ENCODE results near the gene SERPINA12. TPM values are rescaled to one million over a fixed set of nuclear protein-coding genes. Genes with fewer than 3 reads are reported as not detected.
A peak's percentile ranks its signal among the peaks of the same experiment; 100 is the strongest.
"Not testable (repeated sequence)": the region's sequence is repeated elsewhere in the genome, so short reads cannot be mapped to it uniquely, and the experiment has no call there.

SERPINA12 gene
- total RNA-seq, 1 experiment from 2014 or later, result not detected

GRCh38 chr14:94491511-94491910, 17.8 kb downstream of the SERPINA12 start:
- H3K36me3 ChIP-seq, result no peaks in the 10 kb centered on the region
- H3K27ac ChIP-seq, result no peak overlapping the region
- H3K27me3 ChIP-seq (replicated peaks), result no peaks in the 10 kb centered on the region
- H3K4me1 ChIP-seq (replicated peaks), result no peaks in the 10 kb centered on the region; the same call in 1 of the 2 replicates
- DNase-seq (ENCODE audit: low read depth in 1 of 2, low spot score in 2 of 2), result no peak
- H3K9me3 ChIP-seq (replicated peaks), result no peaks in the 10 kb centered on the region
- no peak overlapping the region for H3K4me3 ChIP-seq

- H3K27ac ChIP-seq, result no peak overlapping the region
- no peak overlapping the region for H3K4me3 ChIP-seq
- H3K4me1 ChIP-seq (replicated peaks), result no peaks in the 10 kb centered on the region; the same call in 1 of the 2 replicates
- no peaks in the 10 kb centered on the region for H3K27me3 ChIP-seq (replicated peaks)
- no peak for DNase-seq (ENCODE audit: low read depth in 1 of 2, low spot score in 2 of 2)
- H3K36me3 ChIP-seq, result no peaks in the 10 kb centered on the region
- no peaks in the 10 kb centered on the region for H3K9me3 ChIP-seq (replicated peaks)
Observed at GRCh38 chr14:94489336-94489735, 19.9 kb downstream of the SERPINA12 start.

- Histone ChIP-seq H3K4me3 (no peak overlapping the region), H3K27ac (no peak overlapping the region), H3K4me1 (replicated peaks) (no peaks in the 10 kb centered on the region; the same call in 1 of the 2 replicates), H3K27me3 (replicated peaks) (no peaks in the 10 kb centered on the region), H3K9me3 (replicated peaks) (no peaks in the 10 kb centered on the region), H3K36me3 (no peaks in the 10 kb centered on the region)
- DNase-seq (ENCODE audit: low read depth in 1 of 2, low spot score in 2 of 2), result no peak
Observed at GRCh38 chr14:94486883-94487282, 22.4 kb downstream of the SERPINA12 start.

- Histone ChIP-seq H3K4me3 (no peak overlapping the region), H3K4me1 (replicated peaks) (no peaks in the 10 kb centered on the region; the same call in 1 of the 2 replicates), H3K27me3 (replicated peaks) (no peaks in the 10 kb centered on the region), H3K9me3 (replicated peaks) (no peaks in the 10 kb centered on the region), H3K27ac (no peak overlapping the region), H3K36me3 (no peaks in the 10 kb centered on the region)
- DNase-seq (ENCODE audit: low read depth in 1 of 2, low spot score in 2 of 2), result peak; percentile 52 to 57
Observed at GRCh38 chr14:94485944-94486841, 23.1 kb downstream of the SERPINA12 start.

GRCh38 chr14:94484481-94484880, 24.8 kb downstream of the SERPINA12 start:
- no peaks in the 10 kb centered on the region for H3K27me3 ChIP-seq (replicated peaks)
- no peaks in the 10 kb centered on the region for H3K36me3 ChIP-seq
- no peak overlapping the region for H3K27ac ChIP-seq
- H3K9me3 ChIP-seq (replicated peaks), result no peaks in the 10 kb centered on the region
- no peak overlapping the region for H3K4me3 ChIP-seq
- no peaks in the 10 kb centered on the region; the same call in 1 of the 2 replicates for H3K4me1 ChIP-seq (replicated peaks)
- no peak for DNase-seq (ENCODE audit: low read depth in 1 of 2, low spot score in 2 of 2)

GRCh38 chr14:94483729-94484275, 25.5 kb downstream of the SERPINA12 start:
- Histone ChIP-seq H3K4me3 (no peak overlapping the region), H3K27ac (no peak overlapping the region), H3K36me3 (no peaks in the 10 kb centered on the region), H3K9me3 (replicated peaks) (no peaks in the 10 kb centered on the region), H3K4me1 (replicated peaks) (no peaks in the 10 kb centered on the region; the same call in 1 of the 2 replicates), H3K27me3 (replicated peaks) (no peaks in the 10 kb centered on the region)
- no peak for DNase-seq (ENCODE audit: low read depth in 1 of 2, low spot score in 2 of 2)

GRCh38 chr14:94483071-94483451, 26.2 kb downstream of the SERPINA12 start:
- Histone ChIP-seq H3K36me3 (no peaks in the 10 kb centered on the region), H3K27ac (no peak overlapping the region), H3K27me3 (replicated peaks) (no peaks in the 10 kb centered on the region), H3K4me3 (no peak overlapping the region), H3K4me1 (replicated peaks) (no peaks in the 10 kb centered on the region; the same call in 1 of the 2 replicates), H3K9me3 (replicated peaks) (no peaks in the 10 kb centered on the region)
- no peak for DNase-seq (ENCODE audit: low read depth in 1 of 2, low spot score in 2 of 2)

- DNase-seq (ENCODE audit: low read depth in 1 of 2, low spot score in 2 of 2); H3K9me3 ChIP-seq (replicated peaks); H3K27ac ChIP-seq; H3K36me3 ChIP-seq; H3K4me1 ChIP-seq (replicated peaks); H3K27me3 ChIP-seq (replicated peaks); H3K4me3 ChIP-seq: not testable (repeated sequence)
Observed at GRCh38 chr14:94482132-94483070, 26.9 kb downstream of the SERPINA12 start.

- Histone ChIP-seq H3K36me3 (no peaks in the 10 kb centered on the region), H3K9me3 (replicated peaks) (no peaks in the 10 kb centered on the region), H3K27ac (no peak overlapping the region), H3K4me3 (no peak overlapping the region), H3K4me1 (replicated peaks) (no peaks in the 10 kb centered on the region; the same call in 1 of the 2 replicates), H3K27me3 (replicated peaks) (no peaks in the 10 kb centered on the region)
- DNase-seq (ENCODE audit: low read depth in 1 of 2, low spot score in 2 of 2), result no peak
Observed at GRCh38 chr14:94481468-94482131, 27.7 kb downstream of the SERPINA12 start.

- no peaks in the 10 kb centered on the region for H3K4me1 ChIP-seq (replicated peaks)
Observed at GRCh38 chr14:94480809-94481208, 28.5 kb downstream of the SERPINA12 start.

GRCh38 chr14:94478420-94478819, 30.8 kb downstream of the SERPINA12 start:
- Histone ChIP-seq H3K4me1 (replicated peaks) (no peaks in the 10 kb centered on the region), H3K27me3 (replicated peaks) (no peaks in the 10 kb centered on the region), H3K36me3 (no peaks in the 10 kb centered on the region), H3K9me3 (replicated peaks) (no peaks in the 10 kb centered on the region), H3K27ac (no peak overlapping the region), H3K4me3 (no peak overlapping the region)
- DNase-seq (ENCODE audit: low read depth in 1 of 2, low spot score in 2 of 2), result no peak

More at GRCh38 chr14:94480809-94481208, 28.5 kb downstream of the SERPINA12 start:
- no peak overlapping the region for H3K4me3 ChIP-seq
- no peaks in the 10 kb centered on the region for H3K27me3 ChIP-seq (replicated peaks)
- H3K36me3 ChIP-seq, result no peaks in the 10 kb centered on the region
- DNase-seq (ENCODE audit: low read depth in 1 of 2, low spot score in 2 of 2), result no peak
- no peak overlapping the region for H3K27ac ChIP-seq
- no peaks in the 10 kb centered on the region for H3K9me3 ChIP-seq (replicated peaks)

- Histone ChIP-seq H3K4me3 (no peak within 1 kb of the TSS), H3K27ac (no peak within 1 kb of the TSS), H3K9me3 (replicated peaks) (no peaks in the 10 kb centered on the region), H3K27me3 (replicated peaks) (no peaks in the 10 kb centered on the region), H3K36me3 (no peaks in the 10 kb centered on the region), H3K4me1 (replicated peaks) (no peaks in the 10 kb centered on the region)
- no peak for DNase-seq (ENCODE audit: low read depth in 1 of 2, low spot score in 2 of 2)
Observed at GRCh38 chr14:94476023-94476422, 33.2 kb downstream of the SERPINA12 start, which contains the start of gene SERPINA9. TSS of gene SERPINA9 (minus strand) at chr14:94476197. CDS start at chr14:94469840, 6,357 bp downstream.

- Histone ChIP-seq H3K27ac (no peak overlapping the region), H3K27me3 (replicated peaks) (no peaks in the 10 kb centered on the region)
- no peak for DNase-seq (ENCODE audit: low read depth in 1 of 2, low spot score in 2 of 2)
Observed at GRCh38 chr14:94474581-94475031, 34.7 kb downstream of the SERPINA12 start.

More at GRCh38 chr14:94474581-94475031, 34.7 kb downstream of the SERPINA12 start:
- H3K4me1 ChIP-seq (replicated peaks), result no peaks in the 10 kb centered on the region
- no peaks in the 10 kb centered on the region for H3K36me3 ChIP-seq
- no peaks in the 10 kb centered on the region for H3K9me3 ChIP-seq (replicated peaks)
- H3K4me3 ChIP-seq, result no peak overlapping the region

All from SJSA1 (cell line).